Activated CD8-positive, alpha-beta memory T cell treated with anti-CD3 and anti-CD28 coated beads for 48 hours (primary cell): Measurements from ENCODE around the gene BTLA.
"Not testable (repeated sequence)": the region's sequence is repeated elsewhere in the genome, so short reads cannot be mapped to it uniquely, and the experiment has no call there.

Experiments
- DNase-seq, 3 experiments: peaks; one replicate each; pipeline ENCODE4 v3.0.0-alpha.2; 2020; ENCODE audit warnings: low read depth in 2 of 3, low spot score in 2 of 3

The BTLA gene

GRCh38 chr3:112498914-112499711 is at the start of gene BTLA:
Gene BTLA (minus strand): TSS chr3:112499472. CDS start chr3:112499358, 114 bp downstream.
- no peak for DNase-seq

DNA sequence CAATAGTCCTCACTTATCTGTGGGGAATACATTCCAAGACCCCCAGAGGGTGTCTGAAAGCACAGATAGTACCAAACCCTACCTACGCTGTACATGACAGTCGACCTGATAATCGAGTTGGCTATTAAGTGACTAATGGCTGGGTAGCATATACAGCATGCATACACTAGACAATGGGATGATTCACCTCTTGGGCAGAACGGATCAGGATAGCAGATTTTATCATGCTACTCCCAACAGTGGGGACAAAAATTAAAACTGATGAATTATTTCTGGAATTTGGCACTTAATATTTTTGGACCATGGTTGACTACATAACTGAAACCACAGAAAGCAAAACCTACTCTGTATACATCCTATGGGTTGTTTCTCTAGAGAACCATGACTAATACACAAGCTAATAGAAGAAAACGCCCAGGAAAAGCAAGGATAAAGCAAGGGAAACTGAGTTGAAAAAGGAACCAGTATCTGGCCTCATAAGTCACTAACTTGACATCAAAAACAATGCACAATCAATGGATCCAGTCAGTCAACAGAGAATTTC is 47.0 kb upstream of the BTLA start:
- no peak for DNase-seq

DNA sequence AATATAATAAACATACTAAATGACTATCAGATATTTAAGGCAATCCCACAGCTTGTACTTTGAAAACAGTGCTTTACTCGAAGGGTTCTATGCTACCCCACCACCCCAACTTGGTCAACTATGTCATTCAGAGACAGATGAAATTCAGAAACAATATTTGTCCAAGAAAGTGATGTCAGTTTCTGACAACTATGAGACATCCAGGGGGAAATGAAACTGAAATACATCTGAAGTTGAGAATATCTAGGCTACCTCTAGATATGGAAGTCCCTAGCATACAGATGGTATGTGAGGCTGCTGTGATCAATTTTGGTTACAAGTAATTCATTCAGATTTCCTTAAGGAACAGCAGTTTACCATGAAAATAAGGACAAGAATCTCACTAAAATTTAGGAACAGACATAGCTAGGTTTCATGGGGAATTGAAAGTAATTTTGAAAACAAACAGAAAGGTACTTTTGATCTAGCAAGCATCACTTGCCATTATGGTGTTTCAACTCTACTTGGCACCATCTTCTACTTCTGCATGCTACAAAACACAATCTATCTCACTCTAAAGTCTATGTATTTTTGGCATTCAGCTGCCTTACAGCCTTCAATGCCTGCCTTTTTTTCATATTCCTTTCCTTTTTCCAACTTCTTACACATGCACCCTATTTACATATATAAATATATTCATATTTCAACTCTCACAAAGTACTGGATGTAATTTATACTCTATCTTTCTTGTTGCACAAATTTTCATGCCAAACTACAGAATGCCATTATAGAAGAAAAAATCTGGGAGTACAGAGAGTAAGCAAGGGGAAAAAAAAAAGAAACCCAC is 40.8 kb upstream of the BTLA start:
- no peak for DNase-seq

DNA sequence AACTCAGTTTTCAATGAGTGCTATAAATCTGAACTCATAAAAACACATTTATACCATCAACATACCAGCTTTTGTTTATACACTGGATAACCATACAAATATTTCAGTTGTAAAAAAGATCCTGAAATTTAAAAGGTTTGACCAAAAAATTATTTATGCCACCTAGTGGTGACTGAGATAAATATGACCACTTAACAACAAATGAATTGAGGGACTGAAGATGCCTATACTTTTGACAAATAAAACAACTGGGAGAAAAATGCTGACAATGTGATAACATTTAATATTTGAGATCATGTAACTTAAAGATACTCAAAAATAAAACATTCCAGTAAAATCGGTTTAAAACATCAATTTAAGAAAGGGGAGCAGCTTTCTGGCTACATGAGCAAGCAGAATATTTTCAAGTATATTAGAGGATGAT is 32.1 kb upstream of the BTLA start:
- no peak for DNase-seq

DNA sequence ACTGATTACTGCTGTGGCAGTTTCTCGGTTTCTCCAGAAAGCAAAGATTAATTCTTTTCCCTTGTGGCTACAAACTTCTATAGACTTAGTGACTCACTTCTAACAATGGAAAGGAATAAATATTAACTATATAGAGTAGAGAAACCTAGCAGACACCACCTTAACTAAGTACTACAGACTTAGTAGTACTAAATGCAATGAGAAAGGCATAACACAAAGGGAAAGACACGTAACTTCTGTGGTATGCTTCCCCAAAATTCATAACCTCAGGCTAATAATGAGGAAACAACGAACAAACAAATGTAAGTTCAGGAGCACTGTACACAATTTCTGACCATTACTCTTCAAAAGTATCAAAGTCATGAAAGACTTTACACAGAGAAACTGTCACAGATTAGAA is 31.3 kb upstream of the BTLA start:
- DNase-seq: no peak

DNA sequence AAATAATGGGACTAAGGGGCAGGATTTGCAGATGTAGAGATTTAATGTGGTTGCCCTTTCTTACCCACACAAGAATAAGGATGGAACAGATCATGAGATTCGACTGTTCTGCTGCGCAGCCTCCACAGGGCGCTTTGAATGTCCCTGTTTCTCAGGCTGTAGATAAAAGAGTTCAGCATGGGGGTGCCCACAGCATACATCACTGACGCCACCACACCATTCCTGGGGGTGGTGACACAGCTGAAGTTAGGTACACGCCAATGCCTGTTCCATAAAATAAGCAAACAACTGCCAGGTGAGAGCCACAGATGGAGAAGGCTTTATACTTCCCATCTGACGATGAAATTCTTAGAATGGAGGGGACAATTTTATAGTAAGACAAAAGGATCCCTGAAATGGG is 24.9 kb upstream of the BTLA start:
- DNase-seq: not testable (repeated sequence)

GRCh38 chr3:112519424-112520001 is 20.2 kb upstream of the BTLA start:
- no peak for DNase-seq

DNA sequence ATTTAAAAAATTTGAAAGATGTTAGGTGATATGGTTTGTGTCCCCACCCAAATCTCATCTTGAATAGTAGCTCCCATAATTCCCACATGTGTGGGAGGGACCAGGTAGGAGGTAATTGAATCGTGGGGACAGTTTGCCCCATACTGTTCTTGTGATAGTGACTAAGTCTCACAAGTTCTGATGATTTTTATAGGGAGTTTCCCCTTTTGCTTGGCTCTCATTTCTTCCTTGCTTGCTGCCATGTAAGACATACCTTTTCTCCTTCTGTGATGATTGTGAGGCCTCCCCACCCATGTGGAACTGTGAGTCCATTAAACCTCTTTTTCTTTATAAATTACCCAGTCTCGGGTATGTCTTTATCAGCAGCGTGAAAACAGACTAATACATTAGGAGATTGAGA is 19.7 kb upstream of the BTLA start:
- not testable (repeated sequence) for DNase-seq

DNA sequence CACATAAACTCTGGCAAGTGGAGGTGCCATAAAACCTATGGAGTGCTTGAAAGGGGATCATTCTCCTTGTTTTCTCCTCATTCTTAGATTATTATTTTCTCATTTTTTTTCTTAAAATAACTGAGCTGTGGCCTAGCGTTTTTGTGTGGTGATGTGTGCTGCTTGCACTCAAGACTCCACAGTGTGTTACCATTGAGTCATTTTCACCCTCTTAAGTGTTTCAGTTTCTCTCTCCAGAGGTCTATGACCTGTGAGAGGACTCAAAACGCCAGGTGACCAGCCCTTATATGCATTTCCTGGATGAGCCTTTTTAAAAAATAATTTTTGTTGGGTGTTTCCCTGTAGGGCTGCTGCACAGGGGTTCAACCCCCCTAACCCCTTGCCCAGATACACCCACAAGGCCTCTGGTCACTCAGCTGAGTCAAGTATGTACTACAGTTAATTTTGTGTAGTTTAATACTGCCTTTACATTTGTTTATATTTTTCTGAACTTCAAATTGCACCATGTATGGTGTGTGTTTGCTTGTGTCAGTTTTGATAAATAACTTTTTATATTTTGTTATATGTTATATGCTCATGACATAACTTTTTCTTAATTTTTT is 15.4 kb upstream of the BTLA start:
- DNase-seq: no peak

- no peak for DNase-seq
Observed at GRCh38 chr3:112512320-112512719, 13.0 kb upstream of the BTLA start.

GRCh38 chr3:112508860-112509259 is 9.6 kb upstream of the BTLA start:
- DNase-seq: no peak

DNA sequence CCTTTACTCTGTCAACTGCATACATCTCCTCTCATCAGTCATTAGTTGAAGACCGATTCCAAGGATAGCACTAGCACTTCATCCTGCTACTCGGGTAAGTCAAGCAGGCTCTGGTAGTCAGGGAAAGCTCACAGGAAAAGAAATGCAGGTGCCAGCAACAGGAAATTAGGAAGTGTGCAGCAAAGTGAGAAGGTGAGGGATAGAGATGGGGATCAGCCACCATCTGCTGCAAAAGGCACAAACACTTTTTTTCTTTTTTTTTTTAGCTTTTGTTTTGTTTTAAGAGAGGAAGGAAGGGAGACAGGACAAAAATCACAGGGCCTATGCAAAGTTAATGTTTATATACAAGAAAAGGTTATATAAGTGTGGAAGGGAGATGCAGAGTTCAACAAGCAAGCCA is 9.0 kb upstream of the BTLA start:
- no peak for DNase-seq

- DNase-seq: no peak
Observed at GRCh38 chr3:112505907-112506306, 6.6 kb upstream of the BTLA start.

DNA sequence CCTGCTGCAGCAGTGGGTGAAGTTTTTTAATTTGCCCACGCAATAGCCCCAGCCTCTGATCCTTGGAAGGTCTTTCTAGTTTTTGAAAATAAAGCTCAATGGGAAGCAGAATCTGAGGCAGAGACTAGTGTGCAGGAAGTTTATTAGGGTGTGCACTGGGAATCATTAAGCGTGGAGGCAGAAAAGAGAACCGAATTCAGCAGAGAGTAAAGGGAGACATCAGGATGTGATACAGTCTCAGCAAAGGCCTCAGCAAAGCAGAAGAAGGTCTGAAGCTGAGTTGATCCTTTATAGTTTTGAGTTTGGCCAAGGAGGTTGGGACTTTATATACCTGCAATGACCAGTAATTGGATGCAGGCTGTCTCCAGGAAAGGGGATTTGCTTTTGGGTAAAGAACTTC is 4.9 kb upstream of the BTLA start:
- no peak for DNase-seq

DNA sequence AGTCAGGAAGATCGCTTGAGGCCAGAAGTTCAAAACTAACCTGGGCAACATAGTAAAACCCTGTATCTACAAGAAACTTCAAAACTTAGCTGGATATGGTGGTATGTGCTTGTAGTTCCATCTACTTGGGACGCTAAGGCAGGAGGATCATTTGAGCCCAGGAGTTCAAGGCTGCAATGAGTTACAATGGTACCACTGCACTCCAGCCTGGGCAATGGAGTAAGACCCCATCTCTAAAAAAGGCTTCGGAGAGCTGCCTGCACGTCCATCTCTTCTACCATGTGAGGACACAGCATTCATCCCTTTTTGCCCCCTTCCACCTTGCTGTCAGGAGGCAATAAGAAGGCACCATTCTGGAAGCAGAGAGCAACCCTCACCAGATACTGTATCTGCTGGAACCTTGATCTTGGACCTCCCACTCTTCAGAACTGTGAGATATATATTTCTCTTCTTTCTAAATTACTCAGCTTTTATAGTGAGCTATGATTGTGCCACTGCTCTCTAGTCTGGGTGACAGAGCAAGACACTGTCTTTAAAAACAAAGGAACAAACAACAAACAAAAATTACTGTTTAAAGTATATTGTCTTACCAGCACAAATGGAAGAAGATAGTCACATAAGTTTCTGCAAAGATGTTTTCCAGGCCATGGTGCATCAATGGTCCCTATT is 4.2 kb upstream of the BTLA start:
- DNase-seq: no peak

DNA sequence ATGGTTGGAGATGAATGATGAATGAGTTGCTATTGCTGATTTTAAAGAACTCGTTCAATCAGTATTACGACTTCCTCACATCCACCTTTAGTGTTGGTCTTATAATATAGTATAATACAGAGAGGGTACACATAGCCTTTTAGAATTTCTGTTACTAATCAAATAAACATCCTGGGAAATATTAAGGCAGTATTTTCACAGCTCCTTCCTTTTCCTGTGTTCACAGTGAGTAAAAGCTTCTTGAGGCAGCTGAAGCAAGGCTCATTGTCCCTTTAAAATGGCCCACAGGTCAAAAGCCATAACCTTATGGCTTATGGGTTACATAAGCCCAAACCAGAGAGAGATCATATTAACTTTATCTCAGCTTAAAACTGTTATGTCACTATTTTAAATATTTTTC is 1.3 kb upstream of the BTLA start:
- no peak for DNase-seq

DNA sequence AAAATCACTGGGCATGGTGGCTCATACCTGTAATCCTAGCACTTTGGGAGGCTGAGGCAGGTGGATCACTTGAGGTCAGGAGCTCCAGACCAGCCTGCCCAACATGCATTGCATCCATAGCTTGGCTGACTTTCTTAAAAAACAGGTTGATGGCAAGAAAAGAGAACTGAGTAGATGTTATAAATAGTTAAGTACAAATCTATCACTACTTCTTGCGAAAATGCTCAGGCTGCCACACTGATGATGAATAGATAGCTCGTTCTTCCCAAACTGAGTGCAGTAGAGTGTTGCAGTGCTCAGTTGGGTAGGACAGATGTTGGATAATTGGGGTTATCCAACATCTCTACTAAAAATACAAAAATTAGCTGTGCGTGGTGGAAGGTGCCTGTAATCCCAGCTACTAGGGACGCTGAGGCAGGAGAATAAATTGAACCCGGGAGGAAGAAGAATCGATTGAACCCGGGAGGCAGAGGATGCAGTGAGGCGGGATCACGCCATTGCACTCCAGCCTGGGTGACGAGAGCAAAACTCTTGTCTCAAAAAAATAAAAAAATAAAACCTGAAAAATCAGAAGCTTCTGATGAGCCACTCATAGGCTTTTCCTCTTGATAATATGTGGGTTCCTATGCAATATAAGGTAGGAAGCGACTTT is 1.2 kb downstream of the BTLA start:
- no peak for DNase-seq

DNA sequence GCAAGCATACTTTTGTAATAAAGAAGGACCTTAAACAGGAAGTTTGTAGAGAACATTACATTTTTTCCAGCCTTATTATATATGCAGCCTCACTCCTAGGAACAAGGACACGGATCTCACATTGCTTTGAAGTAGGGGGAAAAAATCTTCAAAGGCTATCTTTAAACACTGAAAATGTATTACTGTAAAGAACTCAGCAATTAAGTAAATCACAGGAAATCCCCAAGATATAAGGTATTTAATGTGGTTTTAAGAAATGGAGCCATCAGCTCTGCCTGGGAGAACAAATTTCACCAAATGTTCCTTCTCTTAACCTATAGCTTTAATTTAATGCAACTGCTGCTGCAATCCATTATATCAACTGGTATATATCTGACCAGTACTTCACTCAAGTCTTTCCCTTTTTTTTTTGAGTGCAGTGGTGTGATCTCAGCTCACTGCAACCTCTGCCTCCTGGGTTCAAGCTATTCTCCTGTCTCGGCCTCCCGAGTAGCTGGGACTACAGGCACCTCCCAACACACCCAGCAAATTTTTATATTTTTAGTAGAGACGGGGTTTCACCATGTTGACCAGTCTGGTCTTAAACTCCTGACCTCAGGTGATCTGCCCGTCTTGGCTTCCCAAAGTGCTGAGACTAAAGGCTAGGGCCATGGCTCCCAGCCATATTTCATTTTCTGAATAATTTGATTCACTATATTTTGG is 2.8 kb downstream of the BTLA start:
- no peak for DNase-seq

DNA sequence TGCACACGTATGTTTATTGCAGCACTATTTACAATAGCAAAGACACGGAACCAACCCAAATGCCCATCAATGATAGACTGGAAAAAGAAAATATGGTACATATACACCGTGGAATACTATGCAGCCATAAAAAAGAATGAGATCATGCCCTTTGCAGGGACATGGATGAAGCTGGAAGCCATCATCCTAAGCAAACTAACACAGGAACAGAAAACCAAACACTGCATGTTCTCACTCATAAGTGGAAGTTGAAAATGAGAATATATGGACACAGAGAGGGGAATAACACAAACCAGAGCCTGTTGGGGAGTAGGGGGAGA is 4.9 kb downstream of the BTLA start:
- DNase-seq: not testable (repeated sequence)

GRCh38 chr3:112492124-112492523 is 7.1 kb downstream of the BTLA start:
- no peak for DNase-seq
